ENCODE measurements around the gene TTC1.
"Not testable (repeated sequence)": the region's sequence is repeated elsewhere in the genome, so short reads cannot be mapped to it uniquely, and the experiment has no call there.

The TTC1 gene, protein sequence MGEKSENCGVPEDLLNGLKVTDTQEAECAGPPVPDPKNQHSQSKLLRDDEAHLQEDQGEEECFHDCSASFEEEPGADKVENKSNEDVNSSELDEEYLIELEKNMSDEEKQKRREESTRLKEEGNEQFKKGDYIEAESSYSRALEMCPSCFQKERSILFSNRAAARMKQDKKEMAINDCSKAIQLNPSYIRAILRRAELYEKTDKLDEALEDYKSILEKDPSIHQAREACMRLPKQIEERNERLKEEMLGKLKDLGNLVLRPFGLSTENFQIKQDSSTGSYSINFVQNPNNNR

DNA sequence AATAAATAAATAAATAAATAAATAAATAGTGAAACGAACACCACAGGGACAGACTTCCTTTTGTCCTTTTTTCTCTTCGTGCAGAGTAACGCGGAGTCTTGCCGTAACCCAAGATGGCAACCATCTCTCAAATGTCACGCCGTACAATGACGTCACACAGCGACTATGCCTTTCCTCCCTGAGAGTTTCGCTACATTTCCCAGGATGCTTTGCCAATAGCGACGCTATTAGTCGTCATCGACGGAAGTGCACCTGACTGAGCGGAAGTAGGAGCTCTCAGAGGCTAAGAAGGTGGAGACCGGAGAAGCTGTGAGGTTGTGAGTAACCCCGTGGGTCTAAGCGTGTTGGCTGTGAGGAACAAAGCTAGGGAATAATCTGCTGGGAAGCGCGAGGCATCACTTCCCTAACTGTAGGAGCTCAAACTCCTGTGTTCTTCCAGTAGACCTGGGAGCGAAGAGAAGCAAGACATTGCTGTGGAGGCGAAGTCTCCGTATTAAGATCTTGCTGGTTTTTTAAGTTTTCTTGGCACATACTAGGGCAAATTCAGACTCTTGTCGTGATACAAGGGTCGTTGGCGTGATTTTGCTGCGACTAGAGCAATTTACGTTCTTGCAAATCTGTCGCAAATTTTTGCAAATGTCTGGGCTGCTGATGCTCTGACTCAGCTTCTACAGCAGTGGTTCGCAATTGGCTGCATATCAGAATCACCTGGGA is at the start of gene TTC1:
Gene TTC1, plus strand, starts transcription at position 263 of the 714 bp plus-strand sequence. CDS start 1,390 bp downstream, outside the sequence.
- DNase-seq, result peak; percentile 92

DNA sequence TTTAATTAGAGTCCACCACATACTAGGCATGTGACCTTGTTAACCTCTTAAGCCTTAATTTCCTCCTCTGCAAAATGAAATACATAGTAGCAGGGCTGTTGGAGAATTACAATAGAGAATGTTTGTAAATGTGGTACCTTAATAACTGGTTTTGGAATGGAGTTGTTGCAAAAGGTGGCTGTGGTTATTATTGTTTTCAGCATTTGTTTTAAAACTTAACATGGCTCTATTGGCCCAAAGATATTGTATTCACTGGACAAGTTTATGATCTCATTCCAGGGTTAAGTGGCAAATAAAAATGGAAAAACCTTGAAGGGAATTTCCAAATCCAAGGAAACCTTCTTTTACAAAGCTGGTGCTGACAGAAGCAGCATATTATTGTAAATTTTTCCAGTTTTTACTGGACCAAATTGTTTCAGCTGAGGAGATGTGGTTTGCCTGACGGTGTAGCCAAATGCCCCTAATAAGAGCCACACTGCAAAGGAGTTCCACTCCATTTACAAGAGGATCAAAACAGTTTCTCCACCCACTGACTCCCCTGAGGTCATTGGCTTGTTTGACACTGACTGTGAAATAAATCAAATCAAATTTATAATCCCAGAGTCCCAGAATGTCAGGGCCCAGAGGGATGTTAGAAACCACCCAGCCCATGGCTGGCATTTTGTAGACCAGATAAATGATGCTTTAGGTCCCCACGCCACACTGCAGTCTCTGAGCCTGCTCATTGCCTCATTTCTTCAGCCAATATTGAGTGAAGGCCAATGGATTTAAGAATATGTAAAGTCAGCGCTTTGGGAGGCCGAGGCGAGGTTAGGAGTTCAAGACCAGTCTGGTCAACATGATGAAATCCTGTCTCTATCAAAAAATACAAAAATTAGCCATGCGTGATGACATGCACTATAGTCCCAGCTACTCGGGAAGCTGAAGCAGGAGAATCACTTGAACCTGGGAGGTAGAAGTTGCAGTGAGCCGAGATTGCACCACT is 47.5 kb upstream of the TTC1 start:
- DNase-seq, result no peak

- no peak for DNase-seq
These were observed 46.7 kb upstream of the TTC1 start for GRCh38 chr5:159962214-159962613.

- DNase-seq, result no peak
These were observed 45.0 kb upstream of the TTC1 start for GRCh38 chr5:159963935-159964334.

- DNase-seq, result peak; percentile 64
These were observed 43.7 kb upstream of the TTC1 start for GRCh38 chr5:159965031-159965837.

- not testable (repeated sequence) for DNase-seq
These were observed 43.2 kb upstream of the TTC1 start for GRCh38 chr5:159965838-159966128.

DNA sequence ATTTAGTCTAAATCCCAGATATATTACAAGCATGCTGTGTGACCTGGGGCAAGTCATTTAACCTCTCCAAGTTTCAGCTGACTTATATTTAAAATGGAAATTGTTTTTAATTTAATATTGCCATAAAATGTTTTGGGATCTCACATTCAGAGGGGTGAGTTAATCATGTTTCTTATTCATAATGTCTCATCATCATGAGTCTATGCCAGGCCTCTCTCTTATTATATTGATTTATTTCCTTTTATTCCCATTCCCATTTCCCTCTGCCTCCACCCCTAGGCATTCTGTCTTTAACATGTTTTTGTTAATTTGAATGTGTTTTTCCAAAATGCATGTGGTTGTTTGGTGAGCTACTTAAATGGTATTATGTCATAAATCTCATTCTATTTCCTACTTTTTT is 39.0 kb upstream of the TTC1 start:
- no peak for DNase-seq

DNA sequence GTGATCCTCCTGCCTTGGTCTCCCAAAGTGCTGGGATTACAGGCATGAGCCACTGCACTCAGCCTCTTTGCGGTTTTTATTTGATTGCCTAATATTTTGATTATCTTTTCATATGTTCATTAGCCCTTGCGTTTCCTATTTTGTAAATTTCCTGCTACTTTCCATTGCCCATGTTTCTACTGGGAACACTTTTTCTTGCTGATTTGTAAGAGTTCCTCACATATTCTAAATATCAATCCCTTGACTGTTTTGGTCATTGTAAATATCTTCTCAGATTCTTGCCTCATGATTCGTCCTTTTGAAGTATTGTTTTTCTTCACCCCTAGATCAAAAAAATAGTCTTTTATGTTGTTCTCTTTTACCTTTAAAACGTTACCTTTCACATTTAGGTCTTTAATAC is 37.9 kb upstream of the TTC1 start:
- no peak for DNase-seq

DNA sequence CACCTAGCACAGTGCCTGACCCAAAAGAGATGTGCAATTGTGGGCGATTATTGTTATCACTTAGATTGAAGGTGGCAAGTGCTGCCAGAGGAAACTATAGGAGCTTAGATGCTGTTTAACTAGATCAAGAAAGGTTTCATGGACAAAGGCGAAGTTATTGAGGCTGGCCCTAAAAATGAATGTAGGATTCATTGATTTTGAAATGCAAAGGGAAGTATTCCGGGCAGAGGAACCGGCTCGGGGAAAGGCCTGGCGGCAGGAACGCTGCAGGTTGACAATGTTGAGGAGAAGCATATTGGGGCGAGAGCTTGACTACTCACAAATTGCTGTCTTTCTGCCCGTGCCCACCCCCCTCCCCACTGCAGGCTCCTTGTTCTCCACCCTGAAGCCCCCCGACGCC is 37.4 kb upstream of the TTC1 start:
- no peak for DNase-seq

DNA sequence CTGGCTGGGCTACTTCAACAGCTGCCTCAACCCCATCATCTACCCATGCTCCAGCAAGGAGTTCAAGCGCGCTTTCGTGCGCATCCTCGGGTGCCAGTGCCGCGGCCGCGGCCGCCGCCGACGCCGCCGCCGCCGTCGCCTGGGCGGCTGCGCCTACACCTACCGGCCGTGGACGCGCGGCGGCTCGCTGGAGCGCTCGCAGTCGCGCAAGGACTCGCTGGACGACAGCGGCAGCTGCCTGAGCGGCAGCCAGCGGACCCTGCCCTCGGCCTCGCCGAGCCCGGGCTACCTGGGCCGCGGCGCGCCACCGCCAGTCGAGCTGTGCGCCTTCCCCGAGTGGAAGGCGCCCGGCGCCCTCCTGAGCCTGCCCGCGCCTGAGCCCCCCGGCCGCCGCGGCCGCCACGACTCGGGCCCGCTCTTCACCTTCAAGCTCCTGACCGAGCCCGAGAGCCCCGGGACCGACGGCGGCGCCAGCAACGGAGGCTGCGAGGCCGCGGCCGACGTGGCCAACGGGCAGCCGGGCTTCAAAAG is 36.9 kb upstream of the TTC1 start:
- no peak for DNase-seq

DNA sequence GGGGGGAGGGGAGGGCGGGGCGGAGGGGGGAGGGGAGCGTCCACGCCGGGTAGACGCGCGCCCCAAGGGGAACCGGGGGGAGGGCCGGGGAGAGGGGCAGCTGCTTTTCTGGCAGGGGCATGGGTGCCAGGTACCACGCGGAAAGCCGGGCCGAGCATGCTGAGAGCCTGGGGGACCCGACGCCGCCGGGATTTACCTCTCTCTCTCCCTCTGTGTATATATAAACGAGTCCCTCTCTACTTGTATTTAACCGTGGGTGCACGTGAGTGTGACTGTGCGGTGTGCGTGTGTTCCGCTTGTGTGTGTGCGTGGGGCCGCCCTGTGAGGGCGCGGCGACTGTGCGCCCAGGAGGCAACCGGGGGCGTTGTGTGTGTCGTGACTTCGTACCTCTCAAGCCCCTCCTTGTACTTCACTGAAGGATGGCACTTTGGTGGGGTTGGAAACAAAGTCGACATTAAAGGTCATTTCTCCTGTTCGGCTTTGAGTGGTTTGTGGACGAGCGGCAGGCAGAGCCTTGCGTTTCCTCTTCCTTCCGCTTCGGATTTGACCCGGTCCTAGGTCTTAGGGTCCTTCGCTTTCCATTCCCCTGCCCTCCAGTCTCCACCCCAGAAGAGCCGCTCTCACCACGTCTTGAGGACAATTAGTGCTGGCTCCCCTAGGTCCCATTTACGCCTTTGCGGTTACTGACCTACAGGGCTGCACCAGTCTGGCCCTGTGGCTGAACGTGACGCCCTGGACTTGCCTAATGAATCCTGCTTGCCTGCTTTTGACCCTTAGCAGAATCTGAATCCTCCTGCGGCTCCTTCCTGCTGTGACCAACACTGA is 36.2 kb upstream of the TTC1 start:
- DNase-seq, result no peak

DNA sequence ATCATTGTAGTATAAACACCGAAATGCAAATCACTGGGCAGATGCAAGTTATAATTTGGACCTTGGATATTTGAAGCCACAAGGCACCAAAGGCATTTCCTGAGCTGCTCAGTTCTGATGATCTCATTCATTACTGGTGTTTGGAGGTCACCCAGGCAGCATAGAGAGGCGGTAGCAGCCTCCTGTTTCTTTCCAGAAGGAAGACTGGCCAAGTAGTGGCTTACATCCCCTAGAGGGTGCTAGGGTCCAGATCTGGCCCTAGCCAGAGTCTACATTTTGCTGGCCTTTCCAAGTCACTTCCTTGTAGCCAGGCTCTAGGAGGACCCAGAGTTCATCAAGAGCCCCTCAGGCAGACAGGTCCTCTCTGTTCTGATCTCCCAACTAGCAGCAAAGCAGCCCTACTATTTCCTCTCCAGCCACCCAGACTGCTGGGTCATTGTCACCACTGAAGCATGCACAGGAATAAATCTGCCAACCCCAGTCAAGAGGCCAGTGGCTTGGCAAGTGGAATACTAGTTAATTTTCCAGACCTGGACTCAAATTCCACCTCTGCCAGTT is 33.4 kb upstream of the TTC1 start:
- no peak for DNase-seq

DNA sequence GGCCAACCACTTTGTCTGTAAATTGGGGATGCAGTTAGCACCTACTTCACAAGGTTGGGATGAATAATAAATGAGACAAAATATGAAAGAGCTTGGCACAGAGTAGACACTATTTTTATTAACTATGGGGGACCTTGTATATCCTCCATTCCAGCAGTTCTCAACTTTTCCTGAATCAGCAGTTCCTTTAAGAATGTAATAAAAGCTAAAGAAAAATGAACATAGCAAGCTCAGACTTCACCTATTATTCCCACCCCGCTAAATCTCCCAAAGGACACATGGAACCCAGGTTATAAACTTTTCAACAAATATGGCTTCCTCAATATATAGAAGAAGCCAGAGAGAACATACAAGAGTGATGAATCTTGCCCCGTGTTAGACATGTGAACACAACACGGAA is 32.0 kb upstream of the TTC1 start:
- no peak for DNase-seq

DNA sequence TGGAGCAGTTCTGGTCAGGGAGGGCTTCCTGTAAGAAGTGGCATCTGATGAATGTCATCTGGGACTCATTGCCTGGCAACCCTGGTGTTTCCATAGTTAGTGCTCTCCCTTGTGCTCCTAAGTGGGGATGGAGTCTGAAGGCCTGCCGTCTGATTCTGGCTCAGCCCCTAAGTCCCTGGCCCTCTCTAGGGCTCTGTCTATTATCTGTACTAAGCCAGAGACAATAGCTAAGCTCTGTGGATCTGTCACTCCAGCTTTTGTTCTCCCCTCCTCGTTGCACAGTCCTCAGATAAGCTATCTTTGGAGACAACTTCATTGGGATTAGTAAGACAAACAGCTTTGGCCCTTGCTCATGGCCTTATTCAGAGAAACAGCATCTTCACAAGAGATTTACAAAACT is 30.6 kb upstream of the TTC1 start:
- no peak for DNase-seq

GRCh38 chr5:159982421-159983173 is 26.3 kb upstream of the TTC1 start:
- no peak for DNase-seq

GRCh38 chr5:159987031-159987674 is 21.8 kb upstream of the TTC1 start:
- peak; percentile 87 for DNase-seq

- DNase-seq, result no peak
These were observed 18.4 kb upstream of the TTC1 start for GRCh38 chr5:159990506-159990905.

DNA sequence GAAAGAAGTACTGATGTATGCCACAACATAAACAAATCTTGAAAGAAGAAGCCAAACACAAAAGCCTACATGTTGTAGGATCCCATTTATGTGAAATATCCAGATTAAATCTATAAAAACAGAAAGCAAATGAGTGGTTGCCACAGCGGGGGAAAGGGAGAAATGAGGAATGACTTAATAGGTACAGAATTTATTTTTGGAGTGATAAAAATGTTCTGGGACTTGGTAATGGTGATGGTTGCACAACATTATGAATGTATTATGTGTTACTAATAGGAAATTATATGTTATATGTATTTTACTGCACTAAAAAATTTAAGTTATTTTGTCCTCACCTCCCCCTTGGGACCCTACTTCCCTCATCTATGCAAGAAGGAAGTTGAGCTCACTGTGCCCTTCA is 16.4 kb upstream of the TTC1 start:
- DNase-seq, result no peak

GRCh38 chr5:159993194-159993593 is 15.7 kb upstream of the TTC1 start:
- DNase-seq, result no peak

DNA sequence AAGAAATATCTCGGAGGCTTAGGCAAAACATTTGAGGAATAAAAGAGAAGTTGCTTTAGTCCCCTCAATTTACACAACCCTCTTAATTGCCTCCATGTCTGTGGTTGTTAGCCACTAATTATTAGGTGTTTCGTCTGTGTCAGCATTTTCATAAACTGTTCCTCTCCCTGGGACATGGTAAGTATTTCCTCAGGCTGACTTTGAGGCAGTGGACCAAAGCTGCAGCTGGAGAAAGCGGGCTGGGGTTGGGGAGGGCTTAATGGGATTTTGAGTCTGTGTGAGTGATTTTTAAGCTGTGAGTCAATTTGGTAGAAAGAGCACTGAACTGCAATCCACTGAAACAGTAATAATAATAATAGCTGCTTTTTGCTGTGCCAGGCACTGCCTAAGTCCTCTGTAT is 13.0 kb upstream of the TTC1 start:
- no peak for DNase-seq
